ENCODE measurements around the gene CHMP4B.

GRCh38 chr20:33788351-33789049 is 22.6 kb upstream of the CHMP4B start:
- TF ChIP-seq POLR2AphosphoS5 (IDR thresholded peaks at IDR 0.05; ENCODE audit: low read depth, low read length) = no peak
- TF ChIP-seq SIN3A (IDR thresholded peaks at IDR 0.05; ENCODE audit: borderline replicate concordance, insufficient read depth, low read length) = no peak
- TF ChIP-seq REST (IDR thresholded peaks at IDR 0.05; ENCODE audit: insufficient read depth in 1 of 2, low read depth in 2 of 2, low read length in 2 of 2) = no peak
- TF ChIP-seq TAF1 (IDR thresholded peaks at IDR 0.05; ENCODE audit: borderline replicate concordance, insufficient read depth, low read length) = no peak
- no peak for TF ChIP-seq FOXP2 (optimal IDR thresholded peaks at IDR 0.05; ENCODE audit: borderline replicate concordance, extremely low read depth, extremely low read length, insufficient read depth)
